Thoracic aorta (tissue), 2 donors: Measurements from ENCODE around the gene FAM53B. TPM values are rescaled to one million over a fixed set of nuclear protein-coding genes. Genes with fewer than 3 reads are reported as not detected.

Experiments used
- ATAC-seq: fragments of 150-250 bp; one replicate; pipeline ENCODE4 v1.8.0; 2017; ENCODE audit warnings: low read depth; ENCODE audit not compliant: insufficient number of reproducible peaks, low FRiP score
- DNase-seq: peaks from one replicate; pipeline ENCODE4 v3.0.0-alpha.2; 2020; ENCODE audit warnings: low spot score
- H3K27ac ChIP-seq, 2 donors: fragments of 200-600 bp; sonication (generic); 1 replicate in 1 of 2; 2 replicates in 1 of 2; pipeline ENCODE4 v1.5.1; 2016; ENCODE audit warnings: mild to moderate bottlenecking in 2 of 2, moderate library complexity in 2 of 2
- H3K27me3 ChIP-seq: fragments of 200-600 bp; sonication (generic); replicated peaks from 2 replicates; pipeline ENCODE4 v1.6.0; 2016; ENCODE audit warnings: mild to moderate bottlenecking; ENCODE audit not compliant: insufficient read depth
- H3K36me3 ChIP-seq: fragments of 200-600 bp; sonication (generic); one replicate; pipeline ENCODE4 v1.5.1; 2016
- H3K4me1 ChIP-seq, 2 donors: fragments of 200-600 bp; sonication (generic); 1 replicate in 1 of 2; 2 replicates in 1 of 2; pipeline versions ENCODE4 v1.5.1 to v1.6.0; 2016; ENCODE audit warnings: low read depth in 2 of 2, mild to moderate bottlenecking in 1 of 2; ENCODE audit not compliant: control insufficient read depth in 1 of 2
- H3K4me3 ChIP-seq: fragments of 200-600 bp; sonication (generic); 2 replicates; pipeline ENCODE4 v1.5.1; 2016; ENCODE audit warnings: mild to moderate bottlenecking
- H3K9me3 ChIP-seq: fragments of 200-600 bp; sonication (generic); 2 replicates; pipeline ENCODE4 v1.5.1; 2016
- total RNA-seq, 2 donors: library from RNA; depleted of rRNA; stranded (reverse); fragments of >200 nt; gene quantifications; one replicate each; pipeline versions ENCODE4 v1.1.0 to v1.2.3, GENCODE V29; 2016
- TF ChIP-seq, protein P1 (sequence below): fragments of 200-600 bp; sonication (generic); IDR thresholded peaks from one replicate; pipeline ENCODE4 v1.5.1; 2019; ENCODE audit warnings: antibody characterized with exemption

Gene FAM53B
- total RNA-seq, 2 donors from 2014 or later: 26.6 to 49.5 TPM

GRCh38 chr10:124632064-124632531 is 112.1 kb downstream of the FAM53B start:
- Histone ChIP-seq H3K27ac (peak overlapping the region; percentile 35 to 53), H3K27me3 (no peaks in the 10 kb centered on the region), H3K4me3 (no peak overlapping the region), H3K36me3 (no peaks in the 10 kb centered on the region), H3K9me3 (no peaks in the 10 kb centered on the region), H3K4me1 (peaks cover 28 to 56% of the 10 kb centered on the region in 2 donors)
- no peak for DNase-seq
- TF ChIP-seq, protein P1, sequence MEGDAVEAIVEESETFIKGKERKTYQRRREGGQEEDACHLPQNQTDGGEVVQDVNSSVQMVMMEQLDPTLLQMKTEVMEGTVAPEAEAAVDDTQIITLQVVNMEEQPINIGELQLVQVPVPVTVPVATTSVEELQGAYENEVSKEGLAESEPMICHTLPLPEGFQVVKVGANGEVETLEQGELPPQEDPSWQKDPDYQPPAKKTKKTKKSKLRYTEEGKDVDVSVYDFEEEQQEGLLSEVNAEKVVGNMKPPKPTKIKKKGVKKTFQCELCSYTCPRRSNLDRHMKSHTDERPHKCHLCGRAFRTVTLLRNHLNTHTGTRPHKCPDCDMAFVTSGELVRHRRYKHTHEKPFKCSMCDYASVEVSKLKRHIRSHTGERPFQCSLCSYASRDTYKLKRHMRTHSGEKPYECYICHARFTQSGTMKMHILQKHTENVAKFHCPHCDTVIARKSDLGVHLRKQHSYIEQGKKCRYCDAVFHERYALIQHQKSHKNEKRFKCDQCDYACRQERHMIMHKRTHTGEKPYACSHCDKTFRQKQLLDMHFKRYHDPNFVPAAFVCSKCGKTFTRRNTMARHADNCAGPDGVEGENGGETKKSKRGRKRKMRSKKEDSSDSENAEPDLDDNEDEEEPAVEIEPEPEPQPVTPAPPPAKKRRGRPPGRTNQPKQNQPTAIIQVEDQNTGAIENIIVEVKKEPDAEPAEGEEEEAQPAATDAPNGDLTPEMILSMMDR: peak; percentile 32
- peak; percentile 41 for ATAC-seq

GRCh38 chr10:124630551-124630950 is 113.6 kb downstream of the FAM53B start:
- Histone ChIP-seq H3K36me3 (no peaks in the 10 kb centered on the region), H3K9me3 (no peaks in the 10 kb centered on the region), H3K4me3 (no peak overlapping the region), H3K27me3 (no peaks in the 10 kb centered on the region), H3K4me1 (peaks cover 28 to 59% of the 10 kb centered on the region in 2 donors), H3K27ac (peak overlapping the region; percentile 35 to 38)
- TF ChIP-seq, protein P1: no peak
- DNase-seq: no peak
- no peak for ATAC-seq

DNA sequence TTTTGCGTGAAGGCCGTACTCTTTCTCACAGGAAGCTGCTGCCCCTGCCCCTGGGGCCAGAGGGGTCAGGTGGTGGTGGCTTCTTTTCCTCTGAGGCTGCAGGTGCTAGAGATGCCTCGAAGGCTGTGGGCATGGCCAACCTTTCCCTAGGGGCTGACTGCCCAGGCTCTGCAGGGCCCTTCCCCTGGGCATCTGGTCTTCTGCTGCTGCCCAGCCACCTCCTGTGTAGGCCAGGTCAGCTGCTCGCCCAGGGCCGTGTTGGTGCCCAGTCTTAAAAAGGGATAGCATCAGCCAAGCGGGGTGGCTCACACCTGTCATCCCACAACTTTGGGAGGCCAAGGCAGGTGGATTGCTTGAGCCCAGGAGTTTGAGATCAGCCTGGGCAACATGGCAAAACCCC is 114.3 kb downstream of the FAM53B start:
- TF ChIP-seq, protein P1: no peak
- peak overlapping the region; percentile 26 to 38 for H3K27ac ChIP-seq
- peaks cover 28 to 61% of the 10 kb centered on the region in 2 donors for H3K4me1 ChIP-seq
- no peaks in the 10 kb centered on the region for H3K9me3 ChIP-seq
- ATAC-seq: no peak
- no peak for DNase-seq
- H3K27me3 ChIP-seq: no peaks in the 10 kb centered on the region
- H3K4me3 ChIP-seq: no peak overlapping the region
- no peaks in the 10 kb centered on the region for H3K36me3 ChIP-seq

DNA sequence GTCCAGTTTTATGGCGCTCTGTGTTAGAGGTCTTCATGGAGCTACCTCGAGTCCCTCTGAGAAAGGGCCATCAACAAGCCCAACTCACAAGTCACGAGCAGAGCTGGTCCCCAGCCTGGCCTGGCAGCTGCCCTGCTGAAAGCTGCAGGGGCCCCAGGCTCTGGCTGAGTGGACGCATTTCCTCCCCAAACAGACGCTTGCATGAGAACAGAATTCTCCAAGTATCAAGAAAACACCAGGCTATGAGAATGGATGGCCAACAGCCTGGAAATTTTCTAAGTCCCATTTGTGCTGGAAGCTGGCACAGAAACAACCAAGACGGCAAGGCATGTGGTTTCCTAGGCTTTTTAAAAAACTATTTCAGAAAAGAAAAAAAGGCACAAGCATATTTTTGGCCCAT is 114.8 kb downstream of the FAM53B start:
- H3K4me1 ChIP-seq: peaks cover 28 to 61% of the 10 kb centered on the region in 2 donors
- H3K9me3 ChIP-seq: no peaks in the 10 kb centered on the region
- H3K36me3 ChIP-seq: no peaks in the 10 kb centered on the region
- DNase-seq (no peak), ATAC-seq (no peak)
- TF ChIP-seq, protein P1: no peak
- no peak overlapping the region for H3K4me3 ChIP-seq
- no peaks in the 10 kb centered on the region for H3K27me3 ChIP-seq
- H3K27ac ChIP-seq: peak overlapping the region; percentile 26 to 38

DNA sequence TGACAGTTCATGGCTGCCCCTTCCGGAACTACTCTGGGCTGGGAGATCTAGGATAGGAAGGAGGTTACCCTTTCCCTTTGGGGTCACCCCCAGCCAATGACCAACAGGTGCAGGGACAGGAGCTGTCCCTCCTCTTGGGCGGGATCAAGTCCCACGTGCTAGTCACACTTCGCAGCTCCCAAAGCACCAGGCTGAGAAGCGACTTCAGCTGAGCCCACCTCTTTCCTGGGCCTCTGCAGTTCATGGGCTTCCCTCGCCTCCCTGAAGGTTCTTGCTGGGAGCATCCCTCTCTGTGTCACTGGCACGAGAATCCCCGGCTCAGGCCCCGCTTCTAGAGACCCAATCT is 115.5 kb downstream of the FAM53B start:
- no peaks in the 10 kb centered on the region for H3K27me3 ChIP-seq
- H3K9me3 ChIP-seq: no peaks in the 10 kb centered on the region
- ATAC-seq (no peak), DNase-seq (no peak)
- TF ChIP-seq, protein P1: no peak
- no peaks in the 10 kb centered on the region for H3K36me3 ChIP-seq
- no peak overlapping the region for H3K4me3 ChIP-seq
- peaks cover 28 to 61% of the 10 kb centered on the region in 2 donors for H3K4me1 ChIP-seq
- peak overlapping the region; percentile 26 to 38 for H3K27ac ChIP-seq
